H4 (cell line): ENCODE data around the gene LDLRAD3. TPM values are rescaled to one million over a fixed set of nuclear protein-coding genes. Genes with fewer than 3 reads are reported as not detected.

Experiments
- DNase-seq: peaks from one replicate; pipeline ENCODE4 v3.0.0-alpha.2; 2015; ENCODE audit warnings: low spot score
- total RNA-seq: library from RNA; depleted of rRNA; stranded (reverse); fragments of >200 nt; shearing (Covaris generic); gene quantifications from 2 replicates; pipeline ENCODE4 v1.2.3, GENCODE V29; 2014

LDLRAD3 gene
- total RNA-seq, 1 experiment from 2014 or later = 8.1 TPM

DNA sequence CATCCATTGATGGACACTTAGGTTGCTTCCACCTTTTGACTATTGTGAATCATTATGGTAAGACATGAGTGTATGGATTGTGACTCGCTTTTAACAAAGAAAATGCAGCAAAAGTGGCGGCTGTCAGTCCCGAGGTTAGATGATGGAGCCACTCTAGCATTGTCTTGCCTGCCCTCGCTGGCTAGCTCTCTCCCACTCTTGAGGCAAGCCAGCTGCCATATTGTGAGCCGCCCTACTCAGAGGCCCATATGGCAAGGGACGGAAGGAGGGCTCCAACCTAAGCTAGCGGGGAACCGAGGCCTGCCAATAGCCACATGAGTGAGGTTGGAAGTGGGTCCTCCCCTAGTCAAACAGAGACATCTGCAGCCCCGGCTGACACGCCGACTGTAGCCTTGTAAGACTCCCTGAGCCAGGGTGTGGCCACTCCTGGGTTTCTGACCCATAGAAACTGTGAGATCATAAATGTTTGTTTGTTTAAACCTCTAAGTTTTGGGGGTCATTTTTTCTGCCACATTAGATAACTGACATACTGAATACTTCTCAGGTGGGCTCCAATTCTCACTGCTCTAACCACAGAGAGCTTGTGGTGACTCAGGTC, 160.2 kb downstream of the LDLRAD3 start:
- DNase-seq = no peak

DNA sequence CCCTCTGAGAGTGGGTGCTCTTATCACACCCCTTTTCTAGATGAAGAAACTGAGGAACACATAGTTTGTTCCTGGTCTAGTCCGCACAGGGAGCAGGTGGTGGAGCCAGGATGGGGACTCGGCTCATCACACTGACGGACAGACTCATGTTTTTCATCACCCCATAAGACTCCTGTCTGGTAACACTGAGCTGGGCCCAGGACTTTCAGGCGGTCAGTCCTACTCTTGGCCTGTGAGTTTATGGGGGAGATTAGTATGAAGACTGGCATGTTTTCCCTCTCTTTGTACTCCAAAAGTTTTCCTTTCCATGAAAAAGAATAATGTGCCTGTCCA, 160.8 kb downstream of the LDLRAD3 start:
- DNase-seq = no peak

GRCh38 chr11:36105743-36106581, 162.1 kb downstream of the LDLRAD3 start:
- DNase-seq = no peak

GRCh38 chr11:36107547-36107946, 163.7 kb downstream of the LDLRAD3 start:
- DNase-seq = no peak

DNA sequence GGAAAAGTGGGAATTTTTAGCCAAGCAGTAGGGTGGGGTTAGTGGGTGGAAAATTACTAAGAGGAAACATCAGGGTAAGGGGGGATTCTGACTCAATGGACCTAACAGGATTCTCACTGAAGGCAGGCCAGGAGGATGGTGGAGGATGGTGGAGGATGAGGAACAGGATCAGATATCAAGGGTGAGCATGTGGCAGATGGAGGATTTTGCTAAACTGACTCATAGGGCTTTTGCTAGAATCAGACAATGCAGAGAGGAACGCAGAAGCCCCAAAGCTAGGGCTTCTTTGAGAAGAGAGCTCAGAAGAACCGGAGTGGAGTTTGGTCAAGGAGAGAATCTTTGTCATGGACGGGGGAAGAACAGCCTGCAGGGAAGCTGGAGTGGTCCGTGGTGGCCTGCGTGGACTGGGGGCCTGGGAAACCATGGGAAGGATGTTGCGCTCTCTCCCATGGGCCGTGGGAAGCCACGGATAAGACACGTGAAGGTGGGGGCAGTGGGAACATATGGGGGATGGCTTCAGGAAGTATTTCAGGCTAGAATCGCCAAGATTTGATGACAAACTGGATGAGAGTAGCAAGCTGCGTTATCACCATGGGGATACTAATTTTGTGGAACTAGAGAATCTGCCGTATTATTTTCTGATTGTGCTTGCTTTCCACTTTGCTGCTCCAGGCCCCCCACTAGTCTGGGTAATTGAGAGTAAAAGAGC, 165.2 kb downstream of the LDLRAD3 start:
- DNase-seq = no peak

DNA sequence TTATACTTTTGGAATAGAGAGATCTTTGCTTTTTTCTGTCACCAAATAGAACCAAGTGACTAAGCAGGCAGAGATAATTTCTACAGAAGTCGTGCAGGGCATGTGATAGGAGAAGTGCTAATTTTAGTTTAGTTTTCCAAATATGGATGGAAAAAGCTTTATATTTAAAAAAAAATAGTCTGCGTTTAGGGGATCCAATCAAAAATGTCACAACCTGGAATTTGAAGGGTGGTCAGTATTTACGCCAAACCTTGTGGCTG, 165.7 kb downstream of the LDLRAD3 start:
- no peak for DNase-seq

GRCh38 chr11:36109850-36110606, 166.2 kb downstream of the LDLRAD3 start:
- DNase-seq = no peak

- DNase-seq = no peak
Observed at GRCh38 chr11:36110668-36111410, 167.0 kb downstream of the LDLRAD3 start.

DNA sequence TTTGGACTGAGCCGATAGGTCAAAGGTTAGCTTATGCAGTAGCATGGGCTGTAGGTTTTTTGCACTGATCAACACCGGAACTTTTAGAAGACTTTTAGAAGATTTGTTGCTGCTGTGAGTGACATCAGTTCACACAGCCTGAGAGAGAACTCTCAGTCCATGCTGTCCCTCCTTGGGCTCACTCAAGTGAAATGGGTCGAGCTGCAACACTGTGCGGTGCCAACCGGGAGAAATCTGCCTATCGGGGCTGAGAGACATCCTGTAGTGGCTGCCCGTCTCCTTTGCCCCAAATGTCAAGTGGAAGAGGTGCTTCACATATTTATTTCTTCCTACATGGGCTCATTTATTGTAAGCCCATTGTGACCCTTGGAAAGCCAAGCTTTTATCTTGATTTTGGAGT, 170.2 kb downstream of the LDLRAD3 start:
- no peak for DNase-seq

- no peak for DNase-seq
Observed at GRCh38 chr11:36115378-36115801, 171.5 kb downstream of the LDLRAD3 start.

GRCh38 chr11:36116161-36116560, 172.3 kb downstream of the LDLRAD3 start:
- DNase-seq = no peak

GRCh38 chr11:36118084-36118483, 174.2 kb downstream of the LDLRAD3 start:
- no peak for DNase-seq

DNA sequence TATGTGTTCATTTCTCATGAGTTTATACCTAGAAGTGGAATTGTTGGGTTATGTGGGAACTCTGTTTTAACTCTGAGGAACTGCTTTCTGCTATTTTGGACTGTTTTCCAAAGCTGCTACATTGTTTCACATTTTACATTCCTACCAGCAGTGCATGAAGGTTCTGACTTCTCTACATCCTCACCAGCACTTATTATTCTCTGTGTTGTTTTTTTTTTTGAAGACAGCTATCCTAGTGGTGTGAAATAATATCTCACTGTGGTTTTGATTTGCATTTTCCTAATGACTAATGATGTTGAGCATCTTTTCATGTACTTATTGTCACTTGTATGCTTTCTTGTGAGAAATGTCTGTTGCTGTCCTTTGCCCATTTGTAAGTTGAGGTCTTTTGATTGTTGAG, 175.4 kb downstream of the LDLRAD3 start:
- no peak for DNase-seq

DNA sequence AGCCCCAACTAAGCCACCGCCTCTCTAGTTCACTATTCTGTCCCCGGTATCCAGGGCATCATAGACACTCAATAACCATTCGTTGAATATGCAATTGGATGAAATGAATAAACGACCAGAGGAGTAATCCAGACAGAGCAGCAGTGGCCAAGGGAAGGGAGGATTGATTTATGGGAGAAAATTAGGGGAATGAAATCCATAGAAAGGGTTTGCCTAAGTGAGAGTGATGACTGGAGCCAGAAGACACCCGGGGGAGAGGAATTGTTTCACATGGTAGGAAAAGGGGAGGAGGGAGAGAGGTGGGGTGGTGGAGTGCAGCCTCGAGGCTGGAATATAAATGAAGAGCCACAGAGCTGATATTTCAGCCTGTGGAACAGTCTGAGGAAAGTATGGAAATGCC, 177.2 kb downstream of the LDLRAD3 start:
- no peak for DNase-seq

DNA sequence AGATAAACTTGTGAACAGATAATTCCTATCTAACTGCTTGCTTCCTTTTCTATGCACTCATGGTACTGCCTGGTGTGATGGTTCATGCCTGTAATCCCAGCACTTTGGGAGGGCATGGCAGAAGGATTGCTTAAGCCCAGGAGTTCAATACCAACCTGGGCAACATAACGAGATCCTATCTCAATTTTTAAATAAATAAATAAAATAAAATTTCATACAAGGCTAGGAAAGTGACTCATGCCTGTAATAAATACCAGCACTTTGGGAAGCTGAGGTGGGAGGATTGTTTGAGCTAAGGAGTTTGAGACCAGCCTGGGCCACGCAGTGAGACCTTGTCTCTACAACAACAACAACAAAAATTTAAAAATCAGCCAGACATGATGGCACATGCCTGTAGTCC, 178.8 kb downstream of the LDLRAD3 start:
- DNase-seq = no peak

DNA sequence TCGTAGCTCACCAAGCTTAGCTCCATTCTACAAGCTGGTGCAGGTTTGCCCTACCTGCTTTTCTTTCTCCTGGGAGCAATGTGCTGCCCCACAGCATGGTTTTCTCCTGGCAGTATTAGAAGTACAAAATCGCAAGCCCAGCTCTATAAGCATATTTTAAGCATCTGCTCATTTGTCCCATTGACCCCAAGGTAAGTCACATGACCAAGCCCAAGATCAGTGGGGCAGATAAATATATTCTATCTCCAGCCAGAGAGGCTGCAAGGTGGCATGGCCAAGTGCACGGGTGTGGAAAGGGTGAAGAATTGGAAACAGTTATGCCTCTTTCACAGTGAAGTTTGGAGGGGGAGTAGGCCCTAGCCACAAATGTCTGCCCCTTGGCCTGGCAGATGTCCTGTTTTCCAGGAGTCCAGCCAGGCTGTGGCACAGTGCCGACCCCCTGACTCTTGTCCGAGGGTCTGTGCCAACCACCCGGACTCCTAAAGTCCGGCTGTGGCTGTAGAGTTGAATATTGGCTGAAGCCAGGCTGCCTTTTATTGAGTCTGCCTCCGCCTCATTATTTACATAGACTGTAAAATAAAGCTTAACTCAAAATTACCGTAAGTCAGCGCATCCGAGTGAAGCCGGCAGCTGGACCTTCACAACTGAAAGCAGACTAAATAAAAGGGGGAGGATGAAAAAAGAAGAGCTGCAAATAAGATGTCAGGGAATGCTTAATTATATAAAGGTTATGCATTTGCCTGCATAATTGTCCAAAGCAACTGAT, 179.7 kb downstream of the LDLRAD3 start:
- no peak for DNase-seq

DNA sequence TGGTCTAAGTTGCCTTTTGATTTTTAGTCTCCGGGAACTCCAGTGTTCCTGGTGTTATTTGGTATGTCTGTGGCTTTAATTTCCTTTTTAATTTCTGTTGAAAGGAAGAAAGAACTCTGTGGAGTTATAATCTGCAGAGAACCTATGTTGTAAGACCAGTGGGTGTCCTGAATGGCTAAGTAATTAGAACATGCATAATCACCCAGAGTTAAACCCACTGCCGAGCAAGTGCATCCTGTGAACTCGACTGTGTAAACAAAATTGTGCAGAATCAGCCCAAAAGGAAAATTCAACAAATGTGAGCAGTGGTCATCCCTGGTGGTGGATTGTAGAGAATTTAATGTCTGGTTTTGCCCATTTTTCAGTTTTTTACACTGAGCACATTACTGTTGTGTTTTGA, 182.8 kb downstream of the LDLRAD3 start:
- DNase-seq = no peak

DNA sequence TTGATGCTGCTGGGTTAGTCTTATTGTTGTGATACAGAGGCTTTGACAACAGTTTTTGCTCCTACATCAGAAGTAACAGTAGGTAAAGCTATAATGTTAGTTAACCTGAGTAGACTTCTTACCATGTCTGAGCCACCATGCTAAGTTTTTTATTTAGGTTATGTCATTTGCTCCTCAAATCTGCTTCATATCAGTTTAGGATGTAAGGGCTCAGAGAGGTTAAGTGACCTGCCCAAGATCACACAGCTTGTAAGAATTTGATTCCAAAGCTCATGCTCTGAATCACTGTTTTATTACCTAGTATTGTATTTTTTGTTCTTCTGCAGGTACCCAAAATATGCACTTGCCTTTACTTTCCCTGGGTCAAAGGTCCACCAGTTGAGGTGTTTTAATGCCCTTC, 183.7 kb downstream of the LDLRAD3 start:
- DNase-seq = no peak

DNA sequence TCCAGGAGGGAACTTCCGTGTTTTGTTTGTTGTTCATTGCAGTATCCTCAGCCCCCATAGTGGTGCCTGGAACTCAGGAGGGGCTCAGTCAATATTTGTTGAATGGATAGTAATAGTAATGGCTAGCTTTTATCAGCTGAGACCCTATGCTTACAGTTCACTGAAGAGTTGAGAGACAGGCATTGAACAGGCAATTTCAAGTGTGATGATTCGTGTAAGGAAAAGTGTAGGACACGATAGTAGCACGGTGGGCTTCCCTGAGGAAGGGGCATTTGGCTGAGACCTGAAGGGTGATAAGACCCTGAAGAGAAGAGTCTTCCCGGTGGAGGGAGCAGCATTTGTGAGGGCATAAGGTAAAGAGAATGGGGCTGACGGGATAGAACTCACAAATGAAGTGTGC, 186.1 kb downstream of the LDLRAD3 start:
- no peak for DNase-seq

GRCh38 chr11:36130401-36130800, 186.5 kb downstream of the LDLRAD3 start:
- no peak for DNase-seq
